IMR-90 (cell line): ENCODE results near the gene GPRC5B. TPM values are rescaled to one million over a fixed set of nuclear protein-coding genes. Genes with fewer than 3 reads are reported as not detected.

ENCODE experiments used
- ATAC-seq: fragments of 200-7000 bp; cut with Tn5 transposase; 2 replicates; pipeline ENCODE4 v1.9.1; 2020; ENCODE audit warnings: low read depth, mild to moderate bottlenecking, moderate library complexity
- BruUV-seq: library from RNA; stranded (reverse); fragments of 400-500 nt; replicated peaks from 2 replicates; lab custom pipeline; 2021; lab: Mats Ljungman, UMichigan
- CTCF ChIA-PET: fragments of 300-600 bp; formaldehyde crosslinking; extraction: SDS; loops from one replicate; lab custom pipeline; 2021; ENCODE audit warnings: antibody characterized with exemption; lab: Yijun Ruan, JAX
- POLR2A ChIA-PET: fragments of 300-600 bp; sonication (Branson Sonifier 250); formaldehyde crosslinking; loops from one replicate; lab custom pipeline; 2022; ENCODE audit warnings: antibody characterized with exemption; ENCODE audit not compliant: unreplicated experiment; lab: Charles Lee
- DNase-seq: peaks from one replicate; pipeline ENCODE4 v3.0.0; 2013
- H2AFZ ChIP-seq: replicated peaks from 2 replicates; pipeline ENCODE3; 2013; ENCODE audit warnings: low read length, mild to moderate bottlenecking; ENCODE audit not compliant: poor library complexity
- H2AK5ac ChIP-seq: 2 replicates; pipeline ENCODE4 v1.6.1; 2013; ENCODE audit warnings: low read depth, low read length, inconsistent platforms
- H2AK9ac ChIP-seq: replicated peaks from 2 replicates; pipeline ENCODE3; 2013; ENCODE audit warnings: mild to moderate bottlenecking, low read depth, low read length, moderate library complexity; ENCODE audit not compliant: poor library complexity
- H2BK120ac ChIP-seq: 2 replicates; pipeline ENCODE4 v1.6.1; 2013; ENCODE audit warnings: low read depth, low read length, inconsistent platforms
- H2BK15ac ChIP-seq: 3 replicates; pipeline ENCODE4 v1.6.1; 2013; ENCODE audit warnings: low read depth, low read length, inconsistent platforms
- H2BK20ac ChIP-seq: 2 replicates; pipeline ENCODE4 v1.6.1; 2013; ENCODE audit warnings: low read depth, mild to moderate bottlenecking, inconsistent platforms, low read length, moderate library complexity
- H2BK5ac ChIP-seq: 2 replicates; pipeline ENCODE4 v1.6.1; 2013; ENCODE audit warnings: mild to moderate bottlenecking, low read depth, low read length, inconsistent platforms; ENCODE audit not compliant: poor library complexity, severe bottlenecking
- H3K14ac ChIP-seq: replicated peaks from 2 replicates; pipeline ENCODE4 v1.6.1; 2013; ENCODE audit warnings: low read depth, low read length, inconsistent platforms
- H3K18ac ChIP-seq: 2 replicates; pipeline ENCODE4 v1.6.1; 2013; ENCODE audit warnings: low read depth, low read length, control low read depth
- H3K23ac ChIP-seq: 2 replicates; pipeline ENCODE4 v1.6.1; 2013; ENCODE audit warnings: low read depth, low read length, inconsistent platforms
- H3K27ac ChIP-seq: 2 replicates; pipeline ENCODE4 v1.5.1; 2013; ENCODE audit warnings: mild to moderate bottlenecking, control low read depth, low read length; ENCODE audit not compliant: insufficient read depth
- H3K27me3 ChIP-seq: 2 replicates; pipeline ENCODE4 v1.6.1; 2013; ENCODE audit warnings: low read length; ENCODE audit not compliant: control insufficient read depth, insufficient read depth
- H3K36me3 ChIP-seq: 2 replicates; pipeline ENCODE4 v1.6.1; 2013; ENCODE audit warnings: low read length, mixed read lengths; ENCODE audit not compliant: control insufficient read depth, insufficient read depth
- H3K4ac ChIP-seq: 2 replicates; pipeline ENCODE4 v1.6.1; 2013; ENCODE audit warnings: low read depth, low read length, inconsistent platforms
- H3K4me1 ChIP-seq: 2 replicates; pipeline ENCODE4 v1.6.1; 2013; ENCODE audit warnings: low read length, mixed read lengths; ENCODE audit not compliant: control insufficient read depth, insufficient read depth
- H3K4me2 ChIP-seq: 2 replicates; pipeline ENCODE4 v1.6.1; 2013; ENCODE audit warnings: low read depth, mild to moderate bottlenecking, control low read depth, low read length, moderate library complexity
- H3K4me3 ChIP-seq: 2 replicates; pipeline ENCODE4 v1.5.1; 2013; ENCODE audit warnings: low read depth, mild to moderate bottlenecking, control low read depth, low read length, moderate library complexity; ENCODE audit not compliant: insufficient read depth
- H3K56ac ChIP-seq: 2 replicates; pipeline ENCODE4 v1.6.1; 2013; ENCODE audit warnings: low read length, inconsistent platforms; ENCODE audit not compliant: insufficient read depth; ENCODE audit errors: extremely low read depth
- H3K79me1 ChIP-seq, 2 experiments: 2 replicates each; pipeline ENCODE4 v1.6.1; 2013; ENCODE audit warnings: low read length in 2 of 2, inconsistent platforms in 1 of 2, low read depth in 1 of 2
- H3K9ac ChIP-seq: 2 replicates; pipeline ENCODE4 v1.6.1; 2013; ENCODE audit warnings: low read depth, low read length, control low read depth
- H3K9me1 ChIP-seq: 2 replicates; pipeline ENCODE4 v1.6.1; 2013; ENCODE audit warnings: low read length, inconsistent platforms; ENCODE audit not compliant: insufficient read depth
- H3K9me3 ChIP-seq: 2 replicates; pipeline ENCODE4 v1.6.1; 2013; ENCODE audit warnings: low read length; ENCODE audit not compliant: control insufficient read depth, insufficient read depth
- H4K20me1 ChIP-seq: 2 replicates; pipeline ENCODE4 v1.6.1; 2013; ENCODE audit warnings: low read length, inconsistent platforms; ENCODE audit not compliant: insufficient read depth
- H4K5ac ChIP-seq: 2 replicates; pipeline ENCODE4 v1.6.1; 2013; ENCODE audit warnings: mild to moderate bottlenecking, low read depth, low read length, control low read depth
- H4K8ac ChIP-seq, 2 experiments: 2 replicates each; pipeline ENCODE4 v1.6.1; 2013; ENCODE audit warnings: low read depth in 2 of 2, low read length in 2 of 2, control low read depth in 1 of 2, inconsistent platforms in 1 of 2
- H4K91ac ChIP-seq: 2 replicates; pipeline ENCODE4 v1.6.1; 2013; ENCODE audit warnings: low read depth, low read length, inconsistent platforms; ENCODE audit not compliant: insufficient read depth
- CEBPB ChIP-seq: IDR thresholded peaks from 2 replicates; pipeline ENCODE4 v1.6.1; 2012; ENCODE audit warnings: low read depth, low read length, improper control_type of control experiment
- RAD21 ChIP-seq: IDR thresholded peaks from 2 replicates; pipeline ENCODE4 v1.6.1; 2012; ENCODE audit warnings: low read length, improper control_type of control experiment
- RCOR1 ChIP-seq: IDR thresholded peaks from 2 replicates; pipeline ENCODE4 v1.6.1; 2012; ENCODE audit warnings: mild to moderate bottlenecking, low read length, improper control_type of control experiment; ENCODE audit not compliant: insufficient replicate concordance
- WGBS, 2 experiments: methylation state at CpG; one replicate each; pipeline versions ENCODE4 v1.1.5 to v1.1.7; 2013; ENCODE audit warnings: missing lambda C conversion rate in 2 of 2; ENCODE audit not compliant: insufficient read length in 1 of 2; ENCODE audit errors: extremely low coverage in 2 of 2; 5-methylcytosine and 5-hydroxymethylcytosine counted together
- dilution Hi-C: fragments of 300-500 bp; cut with HindIII; formaldehyde crosslinking; loops from one replicate; pipeline ENCODE4 v1.14.3; 2018; ENCODE audit warnings: low sequenced_read_pairs; ENCODE audit not compliant: unreplicated experiment
- in situ Hi-C: fragments of 300-500 bp; cut with MboI; formaldehyde crosslinking; loops from 3 replicates; pipeline ENCODE4 v1.14.3; 2019; ENCODE audit warnings: low sequenced_read_pairs, inconsistent platforms, mixed read lengths
- intact Hi-C: fragments of 100-400 bp; cut with micrococcal nuclease; formaldehyde crosslinking; loops from 2 replicates; pipeline ENCODE4 v1.10.0; 2022
- polyA plus RNA-seq, 3 experiments: library from polyadenylated mRNA; depleted of rRNA; stranded (reverse); fragments of >200 nt; gene quantifications; 2 replicates each; pipeline ENCODE4 v1.2.3, GENCODE V29; 2012; ENCODE audit warnings: low replicate concordance in 1 of 3
- total RNA-seq: library from RNA; depleted of rRNA; stranded (reverse); fragments of >200 nt; gene quantifications from 2 replicates; pipeline ENCODE4 v1.2.3, GENCODE V29; 2012

The GPRC5B gene
- total and polyA plus RNA-seq, 2 of the 4 experiments (the other 2 are of a cell fraction), result 2.5 to 8.5 TPM

GRCh38 chr16:19909750-19910322, 25.2 kb upstream of the GPRC5B start:
- H4K91ac ChIP-seq, result no peak overlapping the region
- H3K4me2 ChIP-seq, result no peak overlapping the region
- H2BK15ac ChIP-seq, result no peak overlapping the region
- no peaks in the 10 kb centered on the region for H3K9me1 ChIP-seq
- no peak overlapping the region for H4K5ac ChIP-seq
- in situ Hi-C loops (loop anchor here (5.0 to 10.0 kb wide), 2 partner anchors 395 to 472 kb away; no protein-coding TSS in a partner anchor), intact Hi-C loops (no loop called here), dilution Hi-C loops (no loop called here)
- no peak for DNase-seq
- no peak overlapping the region for H3K27ac ChIP-seq
- H3K56ac ChIP-seq, result no peak overlapping the region
- H2BK5ac ChIP-seq, result no peak overlapping the region
- H2BK20ac ChIP-seq, result no peak overlapping the region
- ChIA-PET POLR2A (no interaction called here), CTCF (interaction anchor here (0.5 kb wide), 1 partner anchor 241 kb away, joined by 3 read pairs; no protein-coding TSS in a partner anchor)
- no peaks in the 10 kb centered on the region for H3K36me3 ChIP-seq
- no peaks in the 10 kb centered on the region for H3K79me1 ChIP-seq
- no peak overlapping the region for H3K23ac ChIP-seq
- H3K9ac ChIP-seq, result no peak overlapping the region
- ATAC-seq, result no peak
- no peak overlapping the region for H4K8ac ChIP-seq
- BruUV-seq, result no TSS peak
- no peak overlapping the region for H2AFZ ChIP-seq
- no peak overlapping the region for H2BK120ac ChIP-seq
- H2AK9ac ChIP-seq, result no peak overlapping the region
- no CpG with 5 or more reads among the region's 2 CpGs for WGBS, 2 experiments
- H3K9me3 ChIP-seq, result no peaks in the 10 kb centered on the region
- H3K4me3 ChIP-seq, result no peak overlapping the region
- no peak overlapping the region for H3K14ac ChIP-seq
- H4K20me1 ChIP-seq, result no peaks in the 10 kb centered on the region
- peaks cover 2% of the 10 kb centered on the region; the same call in 1 of the 2 replicates for H3K27me3 ChIP-seq
- H2AK5ac ChIP-seq, result no peak overlapping the region
- peak; percentile 58; the same call in 1 of the 2 replicates for TF ChIP-seq CEBPB
- no peak for TF ChIP-seq RCOR1
- TF ChIP-seq RAD21, result no peak
- H3K18ac ChIP-seq, result no peak overlapping the region
- H3K4ac ChIP-seq, result no peak overlapping the region
- H3K4me1 ChIP-seq, result no peaks in the 10 kb centered on the region
